ENCODE data around the gene TBCA.

- no peak for TF ChIP-seq CTCF (IDR thresholded peaks at IDR 0.05)
- TF ChIP-seq POLR2AphosphoS5 (IDR thresholded peaks at IDR 0.05): no peak
Measured at GRCh38 chr5:77683171-77683732, 92.9 kb downstream of the TBCA start.
